GM23248 (cell line): ENCODE results near the gene ALCAM. TPM values are rescaled to one million over a fixed set of nuclear protein-coding genes. Genes with fewer than 3 reads are reported as not detected.

Experiments
- DNase-seq: peaks from one replicate; pipeline ENCODE4 v3.0.0-alpha.2; 2015
- H2AFZ ChIP-seq: fragments of 200-600 bp; sonication (generic); 2 replicates; pipeline ENCODE4 v1.6.1; 2016; ENCODE audit warnings: antibody characterized with exemption
- H3F3A ChIP-seq: fragments of 200-600 bp; sonication (generic); 2 replicates; pipeline ENCODE4 v1.6.1; 2016; ENCODE audit warnings: mild to moderate bottlenecking, antibody characterized with exemption, mixed run types; ENCODE audit not compliant: insufficient read depth
- H3K27ac ChIP-seq: fragments of 200-600 bp; sonication (generic); 2 replicates; pipeline ENCODE4 v1.5.1; 2016; ENCODE audit warnings: mild to moderate bottlenecking
- H3K27me3 ChIP-seq: fragments of 200-600 bp; sonication (generic); replicated peaks from 2 replicates; pipeline ENCODE4 v1.6.1; 2016; ENCODE audit warnings: mild to moderate bottlenecking; ENCODE audit not compliant: insufficient read depth
- H3K36me3 ChIP-seq: fragments of 200-600 bp; sonication (generic); 2 replicates; pipeline ENCODE4 v1.6.1; 2016; ENCODE audit warnings: low read depth, mild to moderate bottlenecking
- H3K4me1 ChIP-seq: fragments of 200-600 bp; sonication (generic); 2 replicates; pipeline ENCODE4 v1.6.1; 2016; ENCODE audit warnings: mild to moderate bottlenecking; ENCODE audit not compliant: insufficient read depth
- H3K4me2 ChIP-seq: fragments of 200-600 bp; sonication (generic); one replicate; pipeline ENCODE4 v1.6.1; 2016; ENCODE audit warnings: mild to moderate bottlenecking; ENCODE audit not compliant: unreplicated experiment
- H3K4me3 ChIP-seq: fragments of 200-600 bp; sonication (generic); 2 replicates; pipeline ENCODE4 v1.5.1; 2016; ENCODE audit warnings: mild to moderate bottlenecking
- H3K79me2 ChIP-seq: fragments of 200-600 bp; sonication (generic); 2 replicates; pipeline ENCODE4 v1.6.1; 2016; ENCODE audit warnings: mild to moderate bottlenecking; ENCODE audit not compliant: insufficient read depth
- H3K9ac ChIP-seq: fragments of 200-600 bp; sonication (generic); 2 replicates; pipeline ENCODE4 v1.6.1; 2016; ENCODE audit warnings: mild to moderate bottlenecking
- H3K9me2 ChIP-seq: fragments of 200-600 bp; sonication (generic); 2 replicates; pipeline ENCODE4 v1.6.1; 2016; ENCODE audit warnings: mixed run types, mild to moderate bottlenecking, moderate library complexity; ENCODE audit not compliant: insufficient read depth
- H3K9me3 ChIP-seq: fragments of 200-600 bp; sonication (generic); one replicate; pipeline ENCODE4 v1.6.1; 2017; ENCODE audit warnings: low read depth
- H4K20me1 ChIP-seq: fragments of 200-600 bp; sonication (generic); 2 replicates; pipeline ENCODE4 v1.6.0; 2016; ENCODE audit not compliant: insufficient read depth
- EZH2 ChIP-seq: fragments of 200-600 bp; sonication (generic); IDR thresholded peaks from 2 replicates; pipeline ENCODE4 v1.6.1; 2018; ENCODE audit warnings: antibody characterized with exemption, mild to moderate bottlenecking; ENCODE audit not compliant: insufficient read depth, poor library complexity, severe bottlenecking
- EZH2phosphoT487 ChIP-seq: fragments of 200-600 bp; sonication (generic); IDR thresholded peaks from 2 replicates; pipeline ENCODE4 v1.6.1; 2018; ENCODE audit warnings: antibody characterized with exemption, moderate library complexity, mild to moderate bottlenecking, low read depth; ENCODE audit not compliant: insufficient read depth
- WGBS, 2 experiments: methylation state at CpG; one replicate each; pipeline ENCODE4 v1.1.6; 2015 to 2017; ENCODE audit warnings: low lambda C conversion rate in 2 of 2, low coverage in 1 of 2; ENCODE audit errors: missing lambda C conversion rate in 2 of 2; 5-methylcytosine and 5-hydroxymethylcytosine counted together
- in situ Hi-C: fragments of 300-500 bp; cut with MboI; formaldehyde crosslinking; loops from 2 replicates; pipeline ENCODE4 v1.15.0; 2020
- polyA plus RNA-seq: library from polyadenylated mRNA; unstranded; fragments of >200 nt; fragmentation: Nextera tagmentation; extraction: Ambion mirVana; gene quantifications from 2 replicates; pipeline ENCODE4 v1.2.1, GENCODE V29; 2016
- total RNA-seq: library from RNA; depleted of rRNA; stranded (reverse); fragments of >200 nt; shearing (Covaris generic); gene quantifications from 2 replicates; pipeline ENCODE4 v1.2.3, GENCODE V29; 2014

The ALCAM gene
- total and polyA plus RNA-seq, 2 experiments from 2014 or later = 88.7 to 208 TPM

DNA sequence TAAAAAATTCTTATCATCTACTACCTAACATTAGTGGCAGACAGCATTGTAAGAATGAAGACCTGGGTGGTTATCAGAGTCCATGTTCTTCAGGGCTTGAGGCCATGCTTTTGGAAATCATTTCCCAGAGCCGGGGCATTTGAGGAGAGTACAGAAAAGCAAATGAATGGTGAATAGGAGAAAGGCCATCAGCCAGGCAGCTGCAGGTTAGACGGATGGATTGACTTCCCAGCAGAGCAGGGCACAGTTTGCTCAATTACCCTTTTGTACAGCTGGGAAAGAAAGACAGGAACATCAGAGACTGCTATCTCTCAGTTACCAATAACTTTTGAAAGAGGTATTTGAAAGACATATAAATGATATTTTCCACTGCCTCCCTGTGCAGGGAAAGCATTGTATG, 135.6 kb downstream of the ALCAM start:
- Histone ChIP-seq H4K20me1 (no peaks in the 10 kb centered on the region), H3K4me2 (no peak overlapping the region), H3K9me2 (peaks cover 5% of the 10 kb centered on the region; the same call in 1 of the 2 replicates), H3K79me2 (peaks cover 27% of the 10 kb centered on the region), H3F3A (no peaks in the 10 kb centered on the region), H3K4me1 (0 out of 2 replicates have a peak, but pooled peaks cover 6% of the 10 kb centered on the region), H3K27me3 (no peaks in the 10 kb centered on the region), H3K9ac (no peak overlapping the region), H3K27ac (no peak overlapping the region), H3K9me3 (no peaks in the 10 kb centered on the region), H2AFZ (no peak overlapping the region), H3K36me3 (no peaks in the 10 kb centered on the region), H3K4me3 (no peak overlapping the region)
- DNase-seq = no peak
- in situ Hi-C loops = loop anchor here (25.0 kb wide), 1 partner anchor 890 kb away; no protein-coding TSS in a partner anchor
- TF ChIP-seq EZH2 (no peak), EZH2phosphoT487 (no peak)
- 97 to 100% methylated on average over 2 of the region's 2 CpGs for WGBS, 2 experiments

DNA sequence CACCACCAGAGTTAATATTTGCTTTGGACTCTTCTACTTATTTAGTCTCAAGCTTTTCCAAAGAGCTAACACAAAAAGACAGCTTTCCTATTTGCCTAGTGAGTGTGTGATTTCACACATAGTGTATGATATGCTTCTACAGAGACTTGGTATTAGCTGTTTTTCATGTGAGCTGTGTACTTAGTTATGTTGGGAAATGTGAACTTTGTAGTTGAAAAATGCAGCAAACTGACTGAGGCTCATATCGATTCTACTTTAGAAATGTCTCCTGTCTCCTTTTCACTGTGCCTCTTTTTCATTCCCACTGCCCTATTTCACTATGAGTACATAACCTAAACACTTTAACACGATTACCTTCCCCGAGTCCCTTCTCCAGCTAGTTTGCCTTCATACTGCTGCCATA, 136.5 kb downstream of the ALCAM start:
- peaks cover 5% of the 10 kb centered on the region; the same call in 1 of the 2 replicates for H3K9me2 ChIP-seq
- DNase-seq = no peak
- H3K4me1 ChIP-seq = 0 out of 2 replicates have a peak, but pooled peaks cover 6% of the 10 kb centered on the region
- H2AFZ ChIP-seq = no peak overlapping the region
- H3K4me3 ChIP-seq = no peak overlapping the region
- 95 to 100% methylated on average over 3 of the region's 3 CpGs for WGBS, 2 experiments
- H3K36me3 ChIP-seq = no peaks in the 10 kb centered on the region
- H3K9me3 ChIP-seq = no peaks in the 10 kb centered on the region
- no peak overlapping the region for H3K4me2 ChIP-seq
- no peaks in the 10 kb centered on the region for H3K27me3 ChIP-seq
- no peaks in the 10 kb centered on the region for H3F3A ChIP-seq
- H3K9ac ChIP-seq = no peak overlapping the region
- in situ Hi-C loops = loop anchor here (25.0 kb wide), 1 partner anchor 891 kb away; no protein-coding TSS in a partner anchor
- no peak overlapping the region for H3K27ac ChIP-seq
- H3K79me2 ChIP-seq = peaks cover 36% of the 10 kb centered on the region
- TF ChIP-seq EZH2phosphoT487 = no peak
- no peaks in the 10 kb centered on the region for H4K20me1 ChIP-seq

DNA sequence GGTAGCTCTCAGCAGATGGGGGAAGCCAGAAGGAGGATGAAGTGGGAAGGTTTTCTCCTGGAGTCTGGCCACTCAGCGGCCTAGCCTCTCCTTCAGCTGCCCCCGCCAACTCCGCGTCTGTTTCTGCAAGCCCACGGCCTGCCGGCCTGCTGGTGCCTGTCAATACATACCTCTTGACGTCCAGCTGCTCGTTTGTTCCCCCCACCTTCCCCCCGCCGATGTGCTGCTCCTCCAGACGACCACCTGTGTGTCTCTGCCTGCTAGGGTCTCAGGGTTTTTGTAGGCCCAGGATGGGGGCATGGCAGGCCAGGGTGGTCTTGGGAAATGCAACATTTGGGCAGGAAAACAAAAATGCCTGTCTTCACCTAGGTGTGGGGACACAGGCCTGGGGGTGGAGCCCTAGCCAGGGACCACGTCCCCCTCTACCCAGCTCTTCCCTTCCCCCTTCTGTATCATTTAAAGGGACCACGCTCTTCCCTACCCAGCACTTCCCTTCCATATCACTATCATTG, 137.8 kb downstream of the ALCAM start:
- TF ChIP-seq EZH2phosphoT487 = no peak
- TF ChIP-seq EZH2 = no peak
- Histone ChIP-seq H3K27me3 (no peaks in the 10 kb centered on the region), H3K36me3 (no peaks in the 10 kb centered on the region), H3K9ac (no peak overlapping the region), H3K9me2 (peaks cover 5% of the 10 kb centered on the region; the same call in 1 of the 2 replicates), H3K9me3 (no peaks in the 10 kb centered on the region), H4K20me1 (no peaks in the 10 kb centered on the region), H3K79me2 (peaks cover 47% of the 10 kb centered on the region), H3K27ac (no peak overlapping the region), H3K4me3 (no peak overlapping the region), H2AFZ (no peak overlapping the region), H3K4me2 (no peak overlapping the region), H3F3A (no peaks in the 10 kb centered on the region), H3K4me1 (0 out of 2 replicates have a peak, but pooled peaks cover 6% of the 10 kb centered on the region)
- 77 to 81% methylated on average over 13 of the region's 13 CpGs for WGBS, 2 experiments
- in situ Hi-C loops = loop anchor here (25.0 kb wide), 1 partner anchor 892 kb away; no protein-coding TSS in a partner anchor
- DNase-seq = no peak

DNA sequence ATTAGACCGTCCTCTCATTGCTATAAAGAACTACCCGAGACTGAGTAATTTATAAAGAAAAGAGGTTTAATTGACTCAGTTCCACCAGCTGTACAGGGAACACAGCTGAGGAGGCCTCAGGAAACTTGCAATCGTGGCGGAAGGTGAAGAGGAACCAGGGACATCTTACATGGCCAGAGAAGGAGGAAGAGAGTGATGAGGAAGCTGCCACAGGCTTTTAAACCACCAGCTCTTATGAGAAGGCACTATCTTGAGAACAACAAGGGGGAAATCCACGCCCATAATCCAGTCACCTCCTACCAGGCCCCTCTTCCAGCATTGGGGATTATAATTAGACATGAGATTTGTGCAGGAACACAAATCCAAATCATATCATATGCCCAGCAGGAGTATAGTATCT, 138.5 kb downstream of the ALCAM start:
- in situ Hi-C loops = loop anchor here (25.0 kb wide), 1 partner anchor 893 kb away; no protein-coding TSS in a partner anchor
- TF ChIP-seq EZH2 (no peak), EZH2phosphoT487 (no peak)
- H3K4me1 ChIP-seq = 0 out of 2 replicates have a peak, but pooled peaks cover 6% of the 10 kb centered on the region

More for the DNA sequence above, 138.5 kb downstream of the ALCAM start:
- peaks cover 54% of the 10 kb centered on the region for H3K79me2 ChIP-seq
- no peaks in the 10 kb centered on the region for H3K27me3 ChIP-seq
- no peaks in the 10 kb centered on the region for H3K9me3 ChIP-seq
- H3F3A ChIP-seq = no peaks in the 10 kb centered on the region
- no peak overlapping the region for H2AFZ ChIP-seq
- no peak for DNase-seq
- H3K27ac ChIP-seq = no peak overlapping the region
- no peaks in the 10 kb centered on the region for H4K20me1 ChIP-seq
- H3K4me3 ChIP-seq = no peak overlapping the region
- H3K9me2 ChIP-seq = peaks cover 5% of the 10 kb centered on the region; the same call in 1 of the 2 replicates
- 95 to 100% methylated on average over 5 of the region's 5 CpGs for WGBS, 2 experiments
- no peak overlapping the region for H3K4me2 ChIP-seq
- no peaks in the 10 kb centered on the region for H3K36me3 ChIP-seq
- no peak overlapping the region for H3K9ac ChIP-seq
